Smooth muscle cell (in vitro differentiated cells): Measurements from ENCODE around the gene DR1. TPM values are rescaled to one million over a fixed set of nuclear protein-coding genes. Genes with fewer than 3 reads are reported as not detected.
A peak's percentile ranks its signal among the peaks of the same experiment; 100 is the strongest.

Source experiments
- DNase-seq: peaks from one replicate; lab custom pipeline; 2025; ENCODE audit not compliant: unreplicated experiment; lab: John Stamatoyannopoulos, UW
- H2AFZ ChIP-seq: fragments of 200-600 bp; sonication (generic); 2 replicates; pipeline ENCODE4 v1.6.0; 2016; ENCODE audit warnings: antibody characterized with exemption, low read depth, mild to moderate bottlenecking
- H3F3A ChIP-seq: fragments of 200-600 bp; sonication (generic); 2 replicates; pipeline ENCODE4 v1.6.0; 2017; ENCODE audit warnings: antibody characterized with exemption, low read depth
- H3K27ac ChIP-seq: fragments of 200-600 bp; sonication (generic); 2 replicates; pipeline ENCODE4 v1.5.1; 2016; ENCODE audit warnings: low read depth, mild to moderate bottlenecking
- H3K27me3 ChIP-seq: fragments of 200-600 bp; sonication (generic); 2 replicates; pipeline ENCODE4 v1.6.1; 2016; ENCODE audit warnings: low read depth, mild to moderate bottlenecking
- H3K36me3 ChIP-seq: fragments of 200-600 bp; sonication (generic); 2 replicates; pipeline ENCODE4 v1.5.1; 2016; ENCODE audit warnings: low read depth
- H3K4me1 ChIP-seq: fragments of 200-600 bp; sonication (generic); 2 replicates; pipeline ENCODE4 v1.5.1; 2016; ENCODE audit warnings: low read depth
- H3K4me2 ChIP-seq: fragments of 200-600 bp; sonication (generic); 2 replicates; pipeline ENCODE4 v1.6.0; 2016; ENCODE audit warnings: mild to moderate bottlenecking
- H3K4me3 ChIP-seq: fragments of 200-600 bp; sonication (generic); 2 replicates; pipeline ENCODE4 v1.5.1; 2016; ENCODE audit warnings: mild to moderate bottlenecking
- H3K79me2 ChIP-seq: fragments of 200-600 bp; sonication (generic); 2 replicates; pipeline ENCODE4 v1.6.0; 2016; ENCODE audit warnings: low read depth, mild to moderate bottlenecking
- H3K9ac ChIP-seq: fragments of 200-600 bp; sonication (generic); 2 replicates; pipeline ENCODE4 v1.6.0; 2016; ENCODE audit warnings: low read depth
- H3K9me3 ChIP-seq: fragments of 200-600 bp; sonication (generic); replicated peaks from 2 replicates; pipeline ENCODE4 v1.5.1; 2016; ENCODE audit warnings: low read depth
- H4K20me1 ChIP-seq: fragments of 200-600 bp; sonication (generic); 2 replicates; pipeline ENCODE4 v1.6.0; 2016; ENCODE audit warnings: low read depth
- WGBS: methylation state at CpG from one replicate; pipeline ENCODE4 v1.1.7; 2016; ENCODE audit warnings: low lambda C conversion rate; 5-methylcytosine and 5-hydroxymethylcytosine counted together
- polyA plus RNA-seq: library from polyadenylated mRNA; unstranded; fragments of >200 nt; fragmentation: Nextera tagmentation; extraction: Ambion mirVana; gene quantifications from 2 replicates; pipeline ENCODE4 v1.2.1, GENCODE V29; 2016
- total RNA-seq: library from RNA; depleted of rRNA; stranded (reverse); fragments of >200 nt; gene quantifications from 2 replicates; pipeline ENCODE4 v1.2.3, GENCODE V29; 2014
- TF ChIP-seq, protein P1 (sequence below): fragments of 200-600 bp; sonication (generic); IDR thresholded peaks from 2 replicates; pipeline ENCODE4 v1.5.1; 2017; ENCODE audit warnings: borderline replicate concordance, mild to moderate bottlenecking, antibody characterized with exemption; ENCODE audit not compliant: insufficient read depth, poor library complexity, severe bottlenecking

DR1 gene
- total and polyA plus RNA-seq, 2 experiments from 2014 or later: 33.8 to 63.4 TPM

DNA sequence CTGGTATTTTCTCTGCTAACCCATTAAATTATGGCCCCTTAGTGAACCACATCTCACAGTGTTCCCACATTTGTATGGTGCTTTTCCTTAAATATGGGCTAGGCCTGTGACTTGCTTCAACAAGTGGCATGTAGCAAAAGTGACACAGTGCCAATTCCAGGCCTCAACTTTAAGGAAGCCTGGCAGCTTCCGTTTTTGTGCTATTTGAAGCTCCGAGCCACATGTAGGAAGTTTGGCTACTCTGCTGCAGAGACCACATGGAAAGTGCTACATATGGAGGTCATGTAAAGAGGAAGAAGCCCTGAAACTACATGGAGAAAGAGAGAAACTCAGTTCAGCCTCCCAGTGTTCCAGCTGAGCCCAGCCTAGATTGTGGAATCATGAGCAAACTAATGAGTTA is 28.5 kb upstream of the DR1 start:
- Histone ChIP-seq H3K9ac (no peak overlapping the region), H3K4me1 (no peaks in the 10 kb centered on the region), H3K36me3 (no peaks in the 10 kb centered on the region), H2AFZ (no peak overlapping the region), H4K20me1 (no peaks in the 10 kb centered on the region), H3K79me2 (no peaks in the 10 kb centered on the region), H3K9me3 (no peaks in the 10 kb centered on the region), H3K27me3 (no peaks in the 10 kb centered on the region), H3F3A (no peaks in the 10 kb centered on the region), H3K4me2 (no peak overlapping the region), H3K27ac (no peak overlapping the region), H3K4me3 (no peak overlapping the region)
- 90% methylated on average over 2 of the region's 2 CpGs for WGBS
- DNase-seq: no peak
- TF ChIP-seq, protein P1, sequence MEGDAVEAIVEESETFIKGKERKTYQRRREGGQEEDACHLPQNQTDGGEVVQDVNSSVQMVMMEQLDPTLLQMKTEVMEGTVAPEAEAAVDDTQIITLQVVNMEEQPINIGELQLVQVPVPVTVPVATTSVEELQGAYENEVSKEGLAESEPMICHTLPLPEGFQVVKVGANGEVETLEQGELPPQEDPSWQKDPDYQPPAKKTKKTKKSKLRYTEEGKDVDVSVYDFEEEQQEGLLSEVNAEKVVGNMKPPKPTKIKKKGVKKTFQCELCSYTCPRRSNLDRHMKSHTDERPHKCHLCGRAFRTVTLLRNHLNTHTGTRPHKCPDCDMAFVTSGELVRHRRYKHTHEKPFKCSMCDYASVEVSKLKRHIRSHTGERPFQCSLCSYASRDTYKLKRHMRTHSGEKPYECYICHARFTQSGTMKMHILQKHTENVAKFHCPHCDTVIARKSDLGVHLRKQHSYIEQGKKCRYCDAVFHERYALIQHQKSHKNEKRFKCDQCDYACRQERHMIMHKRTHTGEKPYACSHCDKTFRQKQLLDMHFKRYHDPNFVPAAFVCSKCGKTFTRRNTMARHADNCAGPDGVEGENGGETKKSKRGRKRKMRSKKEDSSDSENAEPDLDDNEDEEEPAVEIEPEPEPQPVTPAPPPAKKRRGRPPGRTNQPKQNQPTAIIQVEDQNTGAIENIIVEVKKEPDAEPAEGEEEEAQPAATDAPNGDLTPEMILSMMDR: no peak

- H3K9me3 ChIP-seq: no peaks in the 10 kb centered on the region
- H3K36me3 ChIP-seq: no peaks in the 10 kb centered on the region
Measured at GRCh38 chr1:93317943-93318342, 27.8 kb upstream of the DR1 start.

DNA sequence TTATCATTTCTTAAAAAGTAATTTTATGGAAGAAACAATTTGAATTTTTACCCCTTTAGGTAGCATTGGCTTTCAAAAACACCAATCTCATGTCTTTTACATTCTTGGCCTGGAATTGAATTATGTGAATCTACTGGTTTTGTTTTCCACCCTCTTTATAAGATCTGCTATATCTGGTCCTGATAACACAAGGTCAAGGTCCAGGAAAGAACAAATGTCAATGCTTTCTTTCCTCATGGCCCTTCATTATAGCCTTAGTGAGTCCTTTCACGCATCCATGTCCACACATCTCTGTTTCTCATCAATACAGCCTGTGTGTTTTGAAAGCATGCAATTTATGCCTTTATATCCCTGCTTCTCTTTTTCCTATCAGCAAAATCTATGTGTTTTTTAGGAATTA is 24.0 kb upstream of the DR1 start:
- TF ChIP-seq, protein P1: no peak
- H3K4me1 ChIP-seq: peaks cover 12% of the 10 kb centered on the region
- no peak overlapping the region for H3K9ac ChIP-seq
- no peaks in the 10 kb centered on the region for H3K36me3 ChIP-seq
- DNase-seq: no peak
- no peaks in the 10 kb centered on the region for H3F3A ChIP-seq
- no peak overlapping the region for H3K4me2 ChIP-seq
- no peak overlapping the region for H3K4me3 ChIP-seq
- H3K27ac ChIP-seq: no peak overlapping the region
- 97% methylated on average over 1 of the region's 1 CpG for WGBS
- H3K79me2 ChIP-seq: no peaks in the 10 kb centered on the region
- no peaks in the 10 kb centered on the region for H3K9me3 ChIP-seq
- H2AFZ ChIP-seq: no peak overlapping the region
- no peaks in the 10 kb centered on the region for H4K20me1 ChIP-seq
- no peaks in the 10 kb centered on the region for H3K27me3 ChIP-seq

More at GRCh38 chr1:93317943-93318342, 27.8 kb upstream of the DR1 start:
- Histone ChIP-seq H4K20me1 (no peaks in the 10 kb centered on the region), H2AFZ (no peak overlapping the region), H3K4me3 (no peak overlapping the region), H3F3A (no peaks in the 10 kb centered on the region), H3K27ac (no peak overlapping the region), H3K27me3 (no peaks in the 10 kb centered on the region), H3K4me1 (peaks cover 2% of the 10 kb centered on the region), H3K4me2 (no peak overlapping the region), H3K79me2 (no peaks in the 10 kb centered on the region), H3K9ac (no peak overlapping the region)
- TF ChIP-seq, protein P1: no peak
- over 99% methylated on average over 2 of the region's 2 CpGs for WGBS
- no peak for DNase-seq

DNA sequence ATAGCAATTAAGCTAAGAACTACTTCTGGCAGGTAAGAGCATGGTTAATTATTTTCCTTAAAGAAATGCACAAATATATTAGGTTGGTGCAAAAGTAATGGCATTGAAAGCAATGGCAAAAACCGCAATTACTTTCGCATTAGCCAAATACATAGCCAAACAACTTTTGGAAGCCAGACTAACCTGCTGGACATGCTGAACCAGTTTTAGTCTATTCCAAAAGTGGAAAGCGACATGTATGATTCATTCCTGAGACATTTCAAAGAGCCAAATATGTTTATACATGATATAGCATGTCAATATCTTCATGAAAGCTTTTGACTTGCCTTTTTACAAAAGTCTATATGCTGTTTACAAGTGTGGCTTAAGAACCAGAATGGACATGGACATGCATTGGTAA is 23.4 kb upstream of the DR1 start:
- Histone ChIP-seq H2AFZ (no peak overlapping the region), H3K27ac (peak overlapping the region; percentile 52), H3K4me2 (peak overlapping the region; percentile 23), H3K4me3 (no peak overlapping the region), H3K36me3 (no peaks in the 10 kb centered on the region), H3K9me3 (no peaks in the 10 kb centered on the region), H3K9ac (no peak overlapping the region), H3K4me1 (peaks cover 12% of the 10 kb centered on the region), H3K27me3 (no peaks in the 10 kb centered on the region), H3K79me2 (no peaks in the 10 kb centered on the region), H3F3A (no peaks in the 10 kb centered on the region), H4K20me1 (no peaks in the 10 kb centered on the region)
- TF ChIP-seq, protein P1: no peak
- WGBS: 73% methylated on average over 3 of the region's 3 CpGs
- DNase-seq: no peak
